Dendritic cell treated with granulocyte-macrophage colony-stimulating factor and Interleukin-4, amounts not matched to agents 40 ng/mL and 50 ng/mL, for 4 days (primary cell): ENCODE data around the gene PRR29.
A peak's percentile ranks its signal among the peaks of the same experiment; 100 is the strongest.

Experiments
- H3K27ac Mint-ChIP-seq: one replicate; pipeline ENCODE4 v1.8.0; 2022; ENCODE audit warnings: mild to moderate bottlenecking, mixed read lengths
- H3K27me3 Mint-ChIP-seq: one replicate; pipeline ENCODE4 v1.8.0; 2022; ENCODE audit warnings: mild to moderate bottlenecking, mixed read lengths
- H3K36me3 Mint-ChIP-seq: one replicate; pipeline ENCODE4 v1.8.0; 2022; ENCODE audit warnings: low read depth, mixed read lengths
- H3K4me1 Mint-ChIP-seq: one replicate; pipeline ENCODE4 v1.8.0; 2022; ENCODE audit warnings: low read depth, mixed read lengths
- H3K4me3 Mint-ChIP-seq: one replicate; pipeline ENCODE4 v1.8.0; 2022; ENCODE audit warnings: mild to moderate bottlenecking, moderate library complexity, mixed read lengths
- H3K9me3 Mint-ChIP-seq: one replicate; pipeline ENCODE4 v1.8.0; 2022; ENCODE audit warnings: mixed read lengths
- intact Hi-C: fragments of 100-400 bp; cut with micrococcal nuclease; formaldehyde crosslinking; loops from one replicate; pipeline ENCODE4 v1.15.0; 2022

The PRR29 gene

GRCh38 chr17:63984236-63984635, 13.9 kb upstream of the PRR29 start:
- peak overlapping the region; percentile 51 for H3K27ac Mint-ChIP-seq
- intact Hi-C loops: no loop called here
- H3K9me3 Mint-ChIP-seq: no peaks in the 10 kb centered on the region
- H3K36me3 Mint-ChIP-seq: no peaks in the 10 kb centered on the region
- peaks cover 44% of the 10 kb centered on the region for H3K4me1 Mint-ChIP-seq
- H3K4me3 Mint-ChIP-seq: no peak overlapping the region
- peaks cover 11% of the 10 kb centered on the region for H3K27me3 Mint-ChIP-seq

GRCh38 chr17:63984651-63985386, 13.3 kb upstream of the PRR29 start:
- Mint-ChIP-seq H3K36me3 (no peaks in the 10 kb centered on the region), H3K27ac (peak overlapping the region; percentile 51), H3K4me3 (no peak overlapping the region), H3K4me1 (peaks cover 45% of the 10 kb centered on the region), H3K9me3 (no peaks in the 10 kb centered on the region), H3K27me3 (peaks cover 11% of the 10 kb centered on the region)
- intact Hi-C loops: no loop called here

GRCh38 chr17:63985387-63986140, 12.6 kb upstream of the PRR29 start:
- Mint-ChIP-seq H3K36me3 (no peaks in the 10 kb centered on the region), H3K4me3 (no peak overlapping the region), H3K4me1 (peaks cover 53% of the 10 kb centered on the region), H3K27me3 (peaks cover 15% of the 10 kb centered on the region), H3K9me3 (no peaks in the 10 kb centered on the region), H3K27ac (peak overlapping the region; percentile 31)
- intact Hi-C loops: no loop called here

GRCh38 chr17:63986821-63987220, 11.3 kb upstream of the PRR29 start:
- Mint-ChIP-seq H3K27me3 (peaks cover 28% of the 10 kb centered on the region), H3K27ac (no peak overlapping the region), H3K36me3 (no peaks in the 10 kb centered on the region), H3K9me3 (no peaks in the 10 kb centered on the region), H3K4me1 (peaks cover 61% of the 10 kb centered on the region), H3K4me3 (no peak overlapping the region)
- intact Hi-C loops: no loop called here

- H3K36me3 Mint-ChIP-seq: no peaks in the 10 kb centered on the region
- peaks cover 68% of the 10 kb centered on the region for H3K4me1 Mint-ChIP-seq
- H3K9me3 Mint-ChIP-seq: peaks cover 2% of the 10 kb centered on the region
- no peak overlapping the region for H3K4me3 Mint-ChIP-seq
- peaks cover 32% of the 10 kb centered on the region for H3K27me3 Mint-ChIP-seq
- intact Hi-C loops: no loop called here
- H3K27ac Mint-ChIP-seq: peak overlapping the region; percentile 57
These were observed 10.7 kb upstream of the PRR29 start for GRCh38 chr17:63987221-63988126.

- peaks cover 8% of the 10 kb centered on the region for H3K9me3 Mint-ChIP-seq
- H3K4me3 Mint-ChIP-seq: no peak overlapping the region
- no peaks in the 10 kb centered on the region for H3K36me3 Mint-ChIP-seq
- peak overlapping the region; percentile 66 for H3K27ac Mint-ChIP-seq
- H3K27me3 Mint-ChIP-seq: peaks cover 35% of the 10 kb centered on the region
- peaks cover 68% of the 10 kb centered on the region for H3K4me1 Mint-ChIP-seq
- intact Hi-C loops: no loop called here
These were observed 10.0 kb upstream of the PRR29 start for GRCh38 chr17:63988127-63988478.

- Mint-ChIP-seq H3K36me3 (no peaks in the 10 kb centered on the region), H3K9me3 (peaks cover 8% of the 10 kb centered on the region), H3K27me3 (peaks cover 35% of the 10 kb centered on the region), H3K4me1 (peaks cover 65% of the 10 kb centered on the region), H3K27ac (peak overlapping the region; percentile 66), H3K4me3 (no peak overlapping the region)
- intact Hi-C loops: no loop called here
These were observed 9.2 kb upstream of the PRR29 start for GRCh38 chr17:63988741-63989621.

GRCh38 chr17:63989622-63990345, 8.4 kb upstream of the PRR29 start:
- no peak overlapping the region for H3K4me3 Mint-ChIP-seq
- H3K27me3 Mint-ChIP-seq: peaks cover 35% of the 10 kb centered on the region
- H3K27ac Mint-ChIP-seq: no peak overlapping the region
- no peaks in the 10 kb centered on the region for H3K36me3 Mint-ChIP-seq
- H3K4me1 Mint-ChIP-seq: peaks cover 62% of the 10 kb centered on the region
- intact Hi-C loops: no loop called here
- H3K9me3 Mint-ChIP-seq: peaks cover 8% of the 10 kb centered on the region

GRCh38 chr17:63991611-63992010, 6.5 kb upstream of the PRR29 start:
- Mint-ChIP-seq H3K27ac (no peak overlapping the region), H3K36me3 (no peaks in the 10 kb centered on the region), H3K9me3 (peaks cover 8% of the 10 kb centered on the region), H3K4me3 (no peak overlapping the region), H3K4me1 (peaks cover 50% of the 10 kb centered on the region), H3K27me3 (peaks cover 48% of the 10 kb centered on the region)
- intact Hi-C loops: no loop called here

GRCh38 chr17:63993368-63993985, 4.7 kb upstream of the PRR29 start:
- Mint-ChIP-seq H3K4me3 (no peak overlapping the region), H3K27ac (no peak overlapping the region), H3K27me3 (peaks cover 60% of the 10 kb centered on the region), H3K9me3 (peaks cover 8% of the 10 kb centered on the region), H3K4me1 (peaks cover 51% of the 10 kb centered on the region), H3K36me3 (peaks cover 6% of the 10 kb centered on the region)
- intact Hi-C loops: no loop called here

GRCh38 chr17:63995626-63996025, 2.5 kb upstream of the PRR29 start:
- Mint-ChIP-seq H3K4me1 (peaks cover 63% of the 10 kb centered on the region), H3K9me3 (peaks cover 8% of the 10 kb centered on the region), H3K36me3 (peaks cover 6% of the 10 kb centered on the region), H3K27me3 (peaks cover 70% of the 10 kb centered on the region), H3K4me3 (no peak overlapping the region), H3K27ac (no peak overlapping the region)
- intact Hi-C loops: no loop called here

GRCh38 chr17:63996430-63997182, 1.5 kb upstream of the PRR29 start:
- peaks cover 8% of the 10 kb centered on the region for H3K9me3 Mint-ChIP-seq
- H3K27ac Mint-ChIP-seq: no peak overlapping the region
- peaks cover 64% of the 10 kb centered on the region for H3K4me1 Mint-ChIP-seq
- H3K4me3 Mint-ChIP-seq: no peak overlapping the region
- peaks cover 6% of the 10 kb centered on the region for H3K36me3 Mint-ChIP-seq
- intact Hi-C loops: no loop called here
- peaks cover 60% of the 10 kb centered on the region for H3K27me3 Mint-ChIP-seq
